ENCODE measurements around the gene RAMACL. TPM values are rescaled to one million over a fixed set of nuclear protein-coding genes. Genes with fewer than 3 reads are reported as not detected.
A peak's percentile ranks its signal among the peaks of the same experiment; 100 is the strongest.

Gene RAMACL
- total RNA-seq, 1 experiment from 2014 or later = 0.28 TPM

GRCh38 chr6:166566026-166567011, 20.2 kb downstream of the RAMACL start:
- no peak for DNase-seq
- Histone ChIP-seq H3K4ac (ENCODE audit: low read depth, low read length) (no peak overlapping the region), H3K27me3 (ENCODE audit: insufficient read depth, low read length) (no peaks in the 10 kb centered on the region), H3K27ac (ENCODE audit: insufficient read length, low read depth, low read length) (no peak overlapping the region), H4K91ac (ENCODE audit: insufficient read length, low read depth, low read length) (no peak overlapping the region), H3K23ac (ENCODE audit: insufficient read length, low read depth, low read length) (no peak overlapping the region), H2BK5ac (ENCODE audit: insufficient read length, low read length) (no peak overlapping the region), H3K9ac (ENCODE audit: extremely low read depth, insufficient read length, low read length) (no peak overlapping the region), H2BK20ac (ENCODE audit: low read depth, low read length, poor library complexity, severe bottlenecking) (no peak overlapping the region), H2BK15ac (ENCODE audit: low read depth, low read length) (no peak overlapping the region), H2BK12ac (ENCODE audit: insufficient read length, low read depth, low read length) (no peak overlapping the region), H4K20me1 (ENCODE audit: control insufficient read depth, insufficient read depth, insufficient read length) (no peaks in the 10 kb centered on the region), H2BK120ac (ENCODE audit: low read depth, low read length, poor library complexity, severe bottlenecking) (no peak overlapping the region), H3K14ac (ENCODE audit: insufficient read depth, low read length) (no peak overlapping the region; the same call in 1 of the 2 replicates), H3K4me1 (ENCODE audit: insufficient read depth, low read length) (0 out of 2 replicates have a peak, but pooled peaks cover 2% of the 10 kb centered on the region), H3K4me2 (ENCODE audit: insufficient read depth, insufficient read length, low read length) (no peak overlapping the region), H3K79me1 (ENCODE audit: insufficient read depth, low read depth, low read length, poor library complexity, severe bottlenecking) (no peaks in the 10 kb centered on the region), H2AFZ (ENCODE audit: low read length) (no peak overlapping the region), H3K23me2 (ENCODE audit: insufficient read length, low read depth, low read length, poor library complexity, severe bottlenecking) (no peaks in the 10 kb centered on the region), H3K56ac (ENCODE audit: insufficient read length, low read depth, low read length) (no peak overlapping the region), H3K79me2 (ENCODE audit: insufficient read depth, low read length) (no peaks in the 10 kb centered on the region; the same call in 1 of the 2 replicates), H3K9me3 (ENCODE audit: control insufficient read depth, low read depth, low read length) (no peaks in the 10 kb centered on the region), H3T11ph (ENCODE audit: low read length) (no peak overlapping the region), H2AK5ac (ENCODE audit: insufficient read length, low read length) (no peak overlapping the region), H4K8ac (replicated peaks; ENCODE audit: insufficient read length, low read depth, low read length) (no peak overlapping the region), H3K18ac (ENCODE audit: insufficient read length, low read depth, low read length) (no peak overlapping the region), H4K5ac (ENCODE audit: insufficient read length, low read depth, low read length) (no peak overlapping the region)
- no peaks in the 10 kb centered on the region; a peak in 1 of 7 replicates for H3K36me3 Mint-ChIP-seq (ENCODE audit: insufficient read depth in 1 of 3, low read depth in 3 of 3)
- no peaks in the 10 kb centered on the region for H3K9me3 Mint-ChIP-seq
- TF ChIP-seq CTCF (conservative IDR thresholded peaks at IDR 0.05) = no peak
- H3K27ac Mint-ChIP-seq = peak overlapping the region in 2 of 3 experiments; percentile 15 to 16; a peak in 2 of 7 replicates
- H3K27me3 Mint-ChIP-seq (ENCODE audit: low read depth) = no peaks in the 10 kb centered on the region
- H3K4me1 Mint-ChIP-seq = peaks cover 15 to 21% of the 10 kb centered on the region in 2 experiments
- no peak overlapping the region for H3K4me3 Mint-ChIP-seq
- WGBS (ENCODE audit: extremely low coverage, insufficient read length, low lambda C conversion rate) = no CpG with 5 or more reads among the region's 12 CpGs

All from H9 (cell line).